ENCODE data around the gene CORO2B.

The CORO2B gene, protein sequence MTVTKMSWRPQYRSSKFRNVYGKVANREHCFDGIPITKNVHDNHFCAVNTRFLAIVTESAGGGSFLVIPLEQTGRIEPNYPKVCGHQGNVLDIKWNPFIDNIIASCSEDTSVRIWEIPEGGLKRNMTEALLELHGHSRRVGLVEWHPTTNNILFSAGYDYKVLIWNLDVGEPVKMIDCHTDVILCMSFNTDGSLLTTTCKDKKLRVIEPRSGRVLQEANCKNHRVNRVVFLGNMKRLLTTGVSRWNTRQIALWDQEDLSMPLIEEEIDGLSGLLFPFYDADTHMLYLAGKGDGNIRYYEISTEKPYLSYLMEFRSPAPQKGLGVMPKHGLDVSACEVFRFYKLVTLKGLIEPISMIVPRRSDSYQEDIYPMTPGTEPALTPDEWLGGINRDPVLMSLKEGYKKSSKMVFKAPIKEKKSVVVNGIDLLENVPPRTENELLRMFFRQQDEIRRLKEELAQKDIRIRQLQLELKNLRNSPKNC

GRCh38 chr15:68578980-68579935 lies at the start of gene CORO2B:
CORO2B (plus strand) TSS chr15:68578993; CDS start chr15:68579263, 270 bp downstream.
- DNase-seq = peak; percentile 40

- no peak for DNase-seq
Observed at GRCh38 chr15:68531387-68532179, 47.2 kb upstream of the CORO2B start.

DNA sequence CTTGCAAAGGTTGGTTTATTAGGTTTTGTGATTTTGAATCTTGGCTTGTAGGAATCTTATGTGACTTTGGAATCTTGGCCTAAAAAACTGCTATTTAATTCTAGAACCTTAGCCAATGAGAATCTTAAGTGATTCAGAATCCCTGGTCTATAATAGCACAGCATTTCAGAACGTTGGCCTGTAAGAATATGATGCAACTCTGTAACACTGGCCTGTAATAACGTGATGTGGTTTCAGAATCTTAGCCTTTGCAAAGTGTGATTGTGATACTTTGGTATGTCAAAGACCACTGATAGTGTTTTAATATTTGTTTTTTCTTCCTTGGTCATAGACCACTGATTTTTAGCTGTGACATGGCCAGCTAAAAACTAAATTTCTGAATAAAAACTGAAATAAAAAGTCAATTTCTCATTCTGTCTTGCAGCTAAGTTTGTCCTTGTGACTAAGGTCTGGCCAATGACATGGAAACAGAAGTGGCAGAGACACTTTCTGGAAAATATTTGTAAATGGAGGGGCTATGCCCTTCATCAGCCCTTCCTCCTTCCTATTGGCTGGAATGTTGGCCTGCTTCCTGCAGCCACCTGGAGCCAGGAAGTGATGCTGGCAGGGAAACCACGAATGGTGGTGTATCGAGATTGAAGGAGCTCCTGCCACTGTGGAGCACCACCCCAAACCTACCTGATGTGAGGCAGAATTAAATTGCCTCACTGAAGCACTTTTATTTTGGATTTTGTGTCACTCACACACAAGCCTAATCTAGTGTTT lies 42.3 kb upstream of the CORO2B start:
- DNase-seq = no peak

DNA sequence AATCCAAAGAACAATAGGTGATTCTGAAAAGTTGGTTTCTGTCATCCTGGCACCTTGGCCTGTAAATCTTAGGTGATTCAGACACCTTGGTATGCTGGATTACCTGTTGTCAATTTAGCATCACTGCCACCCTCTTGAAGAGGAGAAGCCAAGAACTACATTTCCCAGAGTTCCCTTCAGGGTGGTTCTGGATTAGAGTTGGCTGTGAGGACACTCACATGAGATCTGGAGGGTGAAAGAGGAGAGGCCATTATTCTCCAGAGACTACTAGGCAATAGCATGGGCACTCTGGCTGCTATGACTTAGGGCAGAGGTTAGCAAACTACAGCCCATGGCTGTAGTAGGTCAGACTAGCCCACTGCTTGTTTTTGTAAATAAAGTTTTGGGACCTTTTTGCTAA lies 41.7 kb upstream of the CORO2B start:
- DNase-seq = no peak

DNA sequence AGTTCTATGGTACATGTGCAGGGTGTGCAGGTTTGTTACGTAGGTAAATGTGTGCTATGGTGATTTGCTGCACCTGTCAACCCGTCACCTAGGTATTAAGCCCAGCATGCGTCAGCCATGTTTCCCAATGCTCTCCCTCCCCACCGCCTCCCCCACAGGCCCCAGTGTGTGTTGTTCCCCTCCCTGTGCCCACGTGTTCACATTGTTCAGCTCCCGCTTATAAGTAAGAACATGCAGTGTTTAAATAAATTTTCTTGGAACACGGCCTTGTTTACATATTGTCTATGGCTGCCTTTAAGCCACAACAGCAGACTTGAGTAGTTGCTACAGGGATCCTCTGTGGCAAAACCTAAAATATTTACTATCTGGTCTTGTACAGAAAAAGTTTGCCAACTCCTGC lies 41.3 kb upstream of the CORO2B start:
- DNase-seq = no peak

- no peak for DNase-seq
Observed at GRCh38 chr15:68538311-68538710, 40.5 kb upstream of the CORO2B start.

- no peak for DNase-seq
Observed at GRCh38 chr15:68541743-68542142, 37.0 kb upstream of the CORO2B start.

GRCh38 chr15:68542348-68542747 lies 36.4 kb upstream of the CORO2B start:
- DNase-seq = no peak

GRCh38 chr15:68542771-68543164 lies 36.0 kb upstream of the CORO2B start:
- DNase-seq = no peak

GRCh38 chr15:68543165-68544008 lies 35.4 kb upstream of the CORO2B start:
- no peak for DNase-seq

DNA sequence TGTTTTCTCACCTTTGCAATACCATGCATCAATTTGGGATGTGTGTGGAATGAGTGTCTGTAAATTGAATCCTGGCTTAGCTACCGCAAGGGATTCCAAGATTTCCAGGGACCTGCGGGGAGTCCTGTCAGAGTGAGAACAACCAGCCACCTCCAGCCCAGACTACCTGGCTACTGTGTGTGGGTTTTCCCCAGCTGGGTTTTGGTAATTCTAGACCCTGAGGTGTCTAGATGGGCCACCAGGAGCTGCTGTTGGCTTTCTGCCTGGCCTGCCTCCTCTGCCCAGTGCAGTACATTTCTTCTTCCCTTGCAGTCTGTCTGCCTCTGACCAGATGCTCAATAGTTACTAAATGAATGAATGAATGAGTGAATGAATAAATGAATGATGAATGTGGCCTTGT lies 32.5 kb upstream of the CORO2B start:
- DNase-seq = no peak

DNA sequence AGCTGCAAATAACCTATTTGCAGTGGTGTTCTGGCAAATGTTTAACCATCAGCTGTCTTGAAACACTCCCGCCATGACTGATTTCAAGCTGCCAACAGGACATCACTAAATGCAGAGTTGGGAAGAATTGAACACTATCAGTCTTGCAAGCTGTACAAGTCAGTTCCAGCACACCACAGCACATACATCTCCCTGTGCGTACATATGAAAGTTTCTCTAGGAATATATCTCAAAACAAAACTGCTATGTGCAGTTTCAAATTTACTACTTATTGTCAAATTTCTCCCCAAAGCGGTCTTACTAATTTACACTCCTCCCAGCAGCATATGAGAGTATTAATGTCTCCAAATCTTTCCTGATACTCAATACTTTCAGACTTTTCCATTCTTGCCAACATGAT lies 30.4 kb upstream of the CORO2B start:
- DNase-seq = no peak

DNA sequence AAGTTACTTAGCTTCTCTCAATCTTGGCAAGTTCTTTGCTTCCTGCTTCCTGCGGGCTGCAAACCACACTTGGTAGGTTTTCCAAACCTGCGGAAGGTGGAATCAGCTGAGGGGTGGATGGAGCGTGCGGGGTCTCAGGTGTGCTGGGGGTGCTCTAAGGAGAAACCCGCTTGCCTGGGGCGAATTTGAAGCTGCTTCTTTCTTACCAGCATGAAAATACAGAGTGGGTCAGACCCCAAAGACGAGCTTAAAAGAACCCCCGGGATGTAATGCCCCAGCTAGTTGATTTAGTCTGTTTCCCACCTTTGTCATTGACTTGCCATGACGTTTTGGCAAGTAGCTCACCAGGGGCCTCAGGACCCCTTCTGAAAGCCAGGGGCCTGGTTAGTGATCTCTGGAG lies 28.8 kb upstream of the CORO2B start:
- no peak for DNase-seq

DNA sequence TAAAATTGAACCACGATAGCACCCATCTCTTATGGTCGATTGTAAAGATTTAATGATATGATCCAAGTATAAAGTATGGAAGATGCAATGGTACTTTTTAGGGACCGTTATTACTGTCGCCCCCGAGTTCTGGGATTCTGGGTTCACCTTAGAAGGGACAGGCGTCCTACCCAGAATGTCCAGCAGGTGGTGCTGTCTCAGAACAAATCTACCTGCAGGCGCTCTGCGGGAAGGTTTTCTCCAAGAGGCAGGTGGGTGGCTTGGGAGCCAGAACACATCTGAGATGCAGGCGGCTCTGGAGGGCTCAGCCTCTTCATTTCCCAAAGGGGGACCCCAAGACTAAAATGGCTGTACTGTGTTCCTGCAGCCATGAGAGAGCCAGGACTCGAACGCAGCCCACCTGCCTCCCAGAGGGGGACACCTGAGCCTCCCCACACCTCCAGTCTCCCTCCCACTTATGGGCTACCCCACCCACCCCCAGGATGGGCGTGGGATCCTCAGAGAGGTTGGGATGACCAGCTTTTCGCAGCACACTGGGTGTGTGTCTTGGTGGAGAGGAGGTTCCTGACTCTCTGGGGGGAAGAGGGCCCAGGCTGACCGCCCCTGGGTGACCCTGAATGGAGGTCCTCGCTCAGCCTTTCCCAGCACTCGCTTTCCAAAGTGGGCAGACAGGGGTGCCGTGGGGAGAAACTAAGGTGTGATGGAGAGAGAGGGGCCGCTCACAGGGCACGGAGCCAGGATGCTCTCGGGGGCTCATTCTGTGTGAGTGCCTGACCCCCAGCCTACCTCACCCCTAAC lies 28.1 kb upstream of the CORO2B start:
- peak; percentile 0 for DNase-seq

DNA sequence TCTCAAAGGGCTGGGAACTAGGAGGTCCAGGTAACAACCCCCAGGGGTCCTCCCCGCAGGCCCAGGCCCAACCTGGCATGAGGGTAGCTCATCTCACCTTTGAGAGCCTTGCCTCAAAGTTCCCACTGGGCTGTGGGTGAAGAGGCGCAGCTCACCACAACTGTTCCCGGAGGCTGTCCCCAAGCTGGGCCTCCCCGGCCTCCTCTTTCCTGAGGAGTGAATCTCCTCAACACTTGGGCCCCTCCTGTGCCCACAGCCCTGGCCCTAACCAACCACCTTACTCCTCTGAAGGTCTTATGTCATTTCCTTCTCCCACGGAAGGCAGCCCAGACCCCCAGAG lies 27.5 kb upstream of the CORO2B start:
- DNase-seq = no peak

- no peak for DNase-seq
Observed at GRCh38 chr15:68552344-68552743, 26.4 kb upstream of the CORO2B start.

DNA sequence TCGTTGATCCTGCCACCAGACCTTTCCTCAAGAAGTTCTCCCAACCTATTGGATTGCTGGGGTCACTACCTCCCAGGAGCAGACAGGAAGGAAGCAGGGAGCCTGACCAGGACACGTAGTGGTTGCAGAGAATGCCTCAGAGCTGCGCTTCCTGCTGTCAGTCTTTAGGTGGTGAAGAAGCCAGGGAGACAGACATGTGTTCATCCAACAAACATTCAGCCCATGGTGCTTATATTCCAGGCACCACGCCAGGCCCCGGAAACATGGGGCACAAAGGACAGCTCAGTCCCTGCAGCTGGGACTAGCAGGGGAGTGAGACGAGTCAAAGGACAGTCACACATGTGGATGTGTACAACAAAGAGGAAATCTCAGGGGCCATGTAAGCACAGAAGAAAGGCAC lies 26.0 kb upstream of the CORO2B start:
- DNase-seq = no peak

GRCh38 chr15:68553314-68553993 lies 25.3 kb upstream of the CORO2B start:
- no peak for DNase-seq

DNA sequence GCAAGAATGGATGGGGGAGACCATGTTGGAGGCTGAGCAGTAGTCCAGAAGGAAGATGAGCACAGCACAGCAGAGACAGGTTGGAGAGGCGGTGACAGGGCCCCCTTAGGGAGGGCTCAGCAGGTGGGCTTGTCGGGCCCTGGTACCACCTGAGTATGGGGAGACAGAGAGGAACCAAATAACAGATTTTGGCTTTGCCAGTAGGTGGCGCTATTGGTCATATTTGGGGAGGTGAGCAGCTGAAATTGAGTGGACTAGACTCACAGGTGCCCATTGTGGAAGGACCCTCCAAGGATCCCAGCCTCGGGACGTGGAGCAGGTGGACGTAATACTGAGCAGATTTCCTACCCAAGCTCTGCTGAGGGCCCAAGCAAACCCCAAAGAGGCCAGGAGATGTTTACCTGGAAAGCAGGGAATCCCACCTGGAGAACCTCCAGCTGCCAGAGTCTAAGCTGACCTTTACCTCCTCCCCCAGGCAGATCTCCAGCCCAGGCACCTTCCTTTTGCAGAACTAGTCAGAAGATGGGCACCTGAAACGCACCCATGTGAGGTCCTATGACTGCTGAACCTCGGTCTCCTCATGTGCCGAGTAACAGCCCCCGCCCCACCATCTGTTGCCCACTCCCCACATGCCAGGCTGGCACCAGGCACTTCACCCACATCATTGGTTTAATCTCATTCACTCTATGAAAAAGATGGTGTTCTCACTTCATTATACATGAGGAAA lies 24.6 kb upstream of the CORO2B start:
- peak; percentile 7 for DNase-seq
